Putamen (tissue), 1 donor: ENCODE results near the gene PCDHGC5.

ENCODE experiments used
- DNase-seq: peaks from one replicate; pipeline ENCODE4 v3.0.0-alpha.2; 2016; ENCODE audit warnings: low spot score

The PCDHGC5 gene

DNA sequence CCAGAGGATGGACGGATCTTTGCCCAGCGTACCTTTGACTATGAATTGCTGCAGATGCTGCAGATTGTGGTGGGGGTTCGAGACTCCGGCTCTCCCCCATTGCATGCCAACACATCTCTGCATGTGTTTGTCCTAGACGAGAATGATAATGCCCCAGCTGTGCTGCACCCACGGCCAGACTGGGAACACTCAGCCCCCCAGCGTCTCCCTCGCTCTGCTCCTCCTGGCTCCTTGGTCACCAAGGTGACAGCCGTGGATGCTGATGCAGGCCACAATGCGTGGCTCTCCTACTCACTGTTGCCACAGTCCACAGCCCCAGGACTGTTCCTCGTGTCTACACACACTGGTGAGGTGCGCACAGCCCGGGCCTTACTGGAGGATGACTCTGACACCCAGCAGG, 1.9 kb downstream of the PCDHGC5 start:
- no peak for DNase-seq

- no peak for DNase-seq
Observed at GRCh38 chr5:141491323-141492167, 2.7 kb downstream of the PCDHGC5 start.

GRCh38 chr5:141492168-141492885, 3.4 kb downstream of the PCDHGC5 start:
- DNase-seq = no peak

- DNase-seq = peak; percentile 71
Observed at GRCh38 chr5:141493500-141494422, 4.9 kb downstream of the PCDHGC5 start.

GRCh38 chr5:141494761-141495452, 6.0 kb downstream of the PCDHGC5 start:
- DNase-seq = no peak

- DNase-seq = no peak
Observed at GRCh38 chr5:141495453-141495811, 6.6 kb downstream of the PCDHGC5 start.

- no peak for DNase-seq
Observed at GRCh38 chr5:141496038-141496437, 7.2 kb downstream of the PCDHGC5 start.

GRCh38 chr5:141501761-141502160, 12.9 kb downstream of the PCDHGC5 start:
- no peak for DNase-seq

- no peak for DNase-seq
Observed at GRCh38 chr5:141503681-141504080, 14.8 kb downstream of the PCDHGC5 start.

GRCh38 chr5:141504216-141504615, 15.3 kb downstream of the PCDHGC5 start:
- no peak for DNase-seq

DNA sequence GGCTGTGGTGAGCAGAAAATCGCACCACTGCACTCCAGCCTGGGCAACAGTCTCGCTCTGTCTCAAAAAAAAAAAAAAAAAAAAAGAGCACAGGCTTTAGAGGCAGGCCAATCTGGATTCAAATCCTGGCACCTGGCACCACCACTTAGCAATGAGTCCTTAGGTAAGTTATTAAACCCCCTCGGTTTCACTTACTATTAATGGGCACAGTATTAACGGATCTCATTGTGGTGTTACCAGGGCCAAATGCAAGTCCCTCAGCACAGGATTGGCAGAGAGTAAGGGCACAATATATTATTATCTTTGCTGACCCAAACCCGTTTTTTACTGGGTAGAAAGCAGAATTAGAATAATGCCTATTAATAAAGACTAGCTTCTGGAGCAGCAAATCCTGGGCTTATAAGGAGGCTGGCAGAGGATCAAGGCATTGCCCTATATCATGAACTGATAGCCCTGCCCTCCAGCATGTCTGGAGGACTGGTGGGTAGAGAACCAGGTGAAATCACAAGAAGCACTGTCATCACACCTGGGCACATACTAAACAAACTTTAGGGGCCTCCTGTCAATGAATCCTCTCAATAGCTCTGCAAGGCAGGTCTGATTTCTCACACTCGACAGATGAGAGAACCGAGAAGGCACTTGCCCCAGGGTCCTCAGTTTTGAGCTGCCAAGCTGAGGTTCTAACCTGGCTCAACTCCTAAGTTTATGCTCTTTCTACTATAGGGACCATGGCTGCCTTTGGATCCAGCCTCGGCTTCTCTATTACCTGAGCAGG, 17.7 kb downstream of the PCDHGC5 start:
- no peak for DNase-seq

DNA sequence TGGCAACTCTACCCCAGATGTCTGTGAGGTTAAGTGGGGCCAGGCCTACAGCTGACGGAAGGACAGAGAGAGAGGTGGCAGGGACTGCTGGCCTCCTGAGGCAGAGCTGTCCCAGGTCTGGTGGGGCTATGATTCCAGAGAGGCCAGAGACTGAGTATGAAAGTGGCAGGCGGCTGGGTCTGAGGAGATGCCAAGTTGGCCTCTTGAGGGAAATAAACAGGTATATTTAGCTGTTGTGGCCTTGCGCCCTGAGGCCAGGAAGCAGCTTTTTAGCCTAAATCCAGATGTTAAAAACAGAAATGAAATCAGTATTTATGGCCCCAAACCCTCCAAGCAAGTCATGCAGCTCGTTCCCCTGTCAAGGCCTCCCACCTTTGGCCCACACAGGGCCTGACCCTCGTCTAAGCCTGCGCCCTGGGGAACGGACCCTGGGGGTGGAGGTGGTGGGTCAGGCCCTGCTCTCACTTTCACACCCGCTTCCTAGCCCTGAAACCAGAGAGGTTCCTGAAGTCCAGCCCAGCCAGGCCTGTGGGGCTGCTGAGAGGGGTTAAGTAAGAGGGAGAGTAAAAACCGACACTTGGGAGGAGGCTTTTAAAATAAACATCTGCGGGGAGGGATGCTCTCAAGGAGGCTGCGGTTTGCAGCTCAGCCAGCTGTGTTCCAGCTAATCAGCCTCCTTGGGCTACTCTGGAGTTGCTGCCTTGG, 18.7 kb downstream of the PCDHGC5 start:
- no peak for DNase-seq

- no peak for DNase-seq
Observed at GRCh38 chr5:141508440-141508797, 19.5 kb downstream of the PCDHGC5 start.

DNA sequence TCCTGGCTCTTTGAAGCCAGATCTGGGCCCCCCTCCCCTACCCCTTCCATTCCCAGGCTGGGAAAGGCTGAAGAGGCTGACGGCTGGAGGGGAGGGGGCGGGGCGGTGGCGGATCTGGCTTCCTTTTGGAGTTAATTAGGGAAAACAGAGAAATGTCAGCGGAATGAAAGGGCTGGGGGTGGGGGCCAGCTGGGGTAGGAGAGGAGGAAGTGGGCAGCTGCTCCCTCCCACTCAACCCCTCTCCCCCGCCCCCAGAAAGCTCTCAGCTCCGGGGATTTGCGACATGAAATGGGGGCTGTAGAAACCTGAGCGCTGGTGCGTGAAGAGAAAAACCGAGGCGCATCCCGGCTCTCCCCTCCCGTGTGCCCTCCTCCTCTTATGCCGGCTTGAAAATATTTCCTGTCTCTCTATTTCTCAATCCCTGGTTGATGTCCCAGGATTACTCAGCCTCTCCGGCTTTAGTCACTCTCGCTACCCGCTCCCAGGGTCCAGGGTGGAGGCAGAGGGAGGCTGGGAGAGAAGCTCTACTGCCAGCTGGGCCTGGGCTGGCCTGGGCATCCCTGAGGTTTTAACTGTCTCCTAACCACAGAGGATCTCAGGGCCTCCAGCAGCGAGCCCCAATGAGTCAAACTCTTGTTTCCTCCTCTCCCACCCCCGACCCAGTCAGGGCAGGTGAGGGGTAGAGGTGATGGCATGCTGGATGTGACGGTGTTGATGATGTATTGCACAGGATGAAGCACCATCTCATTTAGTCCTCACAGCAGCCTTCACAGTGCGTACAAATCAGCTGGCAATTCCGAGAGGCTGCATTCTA, 20.1 kb downstream of the PCDHGC5 start:
- no peak for DNase-seq

DNA sequence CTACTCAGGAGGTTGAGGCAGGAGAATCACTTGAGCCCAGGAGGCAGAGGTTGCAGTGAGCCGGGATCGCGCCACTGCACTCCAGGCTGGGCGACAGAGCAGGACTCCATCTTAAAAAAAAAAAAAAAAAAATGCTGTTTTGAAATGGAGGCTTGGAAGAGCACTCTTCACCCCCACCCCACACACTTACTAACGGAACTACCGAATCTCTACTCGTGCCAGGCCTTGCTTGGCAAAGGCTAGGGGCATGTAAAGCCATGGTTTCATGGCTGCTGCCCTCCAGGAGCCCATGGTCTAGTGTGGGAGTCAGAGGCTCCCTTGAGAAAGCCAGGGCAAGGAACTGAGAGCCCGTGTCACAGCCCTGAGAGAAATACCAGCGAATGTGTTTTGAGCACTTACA, 21.3 kb downstream of the PCDHGC5 start:
- no peak for DNase-seq

DNA sequence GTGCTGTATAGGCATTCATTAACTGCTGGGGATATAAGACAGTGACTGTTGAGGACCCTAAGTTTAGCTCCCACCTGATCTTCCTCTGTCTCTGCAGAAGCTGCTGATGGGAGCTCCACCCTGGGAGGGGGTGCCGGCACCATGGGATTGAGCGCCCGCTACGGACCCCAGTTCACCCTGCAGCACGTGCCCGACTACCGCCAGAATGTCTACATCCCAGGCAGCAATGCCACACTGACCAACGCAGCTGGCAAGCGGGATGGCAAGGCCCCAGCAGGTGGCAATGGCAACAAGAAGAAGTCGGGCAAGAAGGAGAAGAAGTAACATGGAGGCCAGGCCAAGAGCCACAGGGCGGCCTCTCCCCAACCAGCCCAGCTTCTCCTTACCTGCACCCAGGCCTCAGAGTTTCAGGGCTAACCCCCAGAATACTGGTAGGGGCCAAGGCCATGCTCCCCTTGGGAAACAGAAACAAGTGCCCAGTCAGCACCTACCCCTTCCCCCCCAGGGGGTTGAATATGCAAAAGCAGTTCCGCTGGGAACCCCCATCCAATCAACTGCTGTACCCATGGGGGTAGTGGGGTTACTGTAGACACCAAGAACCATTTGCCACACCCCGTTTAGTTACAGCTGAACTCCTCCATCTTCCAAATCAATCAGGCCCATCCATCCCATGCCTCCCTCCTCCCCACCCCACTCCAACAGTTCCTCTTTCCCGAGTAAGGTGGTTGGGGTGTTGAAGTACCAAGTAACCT, 22.1 kb downstream of the PCDHGC5 start:
- DNase-seq = no peak

DNA sequence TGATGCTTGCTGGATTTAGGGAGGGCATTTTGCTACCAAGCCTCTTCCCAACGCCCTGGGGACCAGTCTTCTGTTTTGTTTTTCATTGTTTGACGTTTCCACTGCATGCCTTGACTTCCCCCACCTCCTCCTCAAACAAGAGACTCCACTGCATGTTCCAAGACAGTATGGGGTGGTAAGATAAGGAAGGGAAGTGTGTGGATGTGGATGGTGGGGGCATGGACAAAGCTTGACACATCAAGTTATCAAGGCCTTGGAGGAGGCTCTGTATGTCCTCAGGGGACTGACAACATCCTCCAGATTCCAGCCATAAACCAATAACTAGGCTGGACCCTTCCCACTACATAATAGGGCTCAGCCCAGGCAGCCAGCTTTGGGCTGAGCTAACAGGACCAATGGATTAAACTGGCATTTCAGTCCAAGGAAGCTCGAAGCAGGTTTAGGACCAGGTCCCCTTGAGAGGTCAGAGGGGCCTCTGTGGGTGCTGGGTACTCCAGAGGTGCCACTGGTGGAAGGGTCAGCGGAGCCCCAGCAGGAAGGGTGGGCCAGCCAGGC, 23.0 kb downstream of the PCDHGC5 start:
- DNase-seq = no peak

DNA sequence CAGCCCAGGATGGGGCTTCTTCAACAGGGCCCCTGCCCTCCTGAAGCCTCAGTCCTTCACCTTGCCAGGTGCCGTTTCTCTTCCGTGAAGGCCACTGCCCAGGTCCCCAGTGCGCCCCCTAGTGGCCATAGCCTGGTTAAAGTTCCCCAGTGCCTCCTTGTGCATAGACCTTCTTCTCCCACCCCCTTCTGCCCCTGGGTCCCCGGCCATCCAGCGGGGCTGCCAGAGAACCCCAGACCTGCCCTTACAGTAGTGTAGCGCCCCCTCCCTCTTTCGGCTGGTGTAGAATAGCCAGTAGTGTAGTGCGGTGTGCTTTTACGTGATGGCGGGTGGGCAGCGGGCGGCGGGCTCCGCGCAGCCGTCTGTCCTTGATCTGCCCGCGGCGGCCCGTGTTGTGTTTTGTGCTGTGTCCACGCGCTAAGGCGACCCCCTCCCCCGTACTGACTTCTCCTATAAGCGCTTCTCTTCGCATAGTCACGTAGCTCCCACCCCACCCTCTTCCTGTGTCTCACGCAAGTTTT, 23.6 kb downstream of the PCDHGC5 start:
- DNase-seq = no peak
